HepG2 (cell line): ENCODE measurements around the gene RABL2A. TPM values are rescaled to one million over a fixed set of nuclear protein-coding genes. Genes with fewer than 3 reads are reported as not detected.
"Not testable (repeated sequence)": the region's sequence is repeated elsewhere in the genome, so short reads cannot be mapped to it uniquely, and the experiment has no call there.

Experiments used
- CBX2 ChIP-seq, 2 experiments: fragments of 200-600 bp in 1 of 2; sonication (generic); formaldehyde crosslinking in 1 of 2; IDR thresholded peaks; 2 replicates each; pipeline versions ENCODE4 v1.7.0 to v1.8.1; 2018 to 2022; ENCODE audit warnings: low read depth in 2 of 2, low read length in 1 of 2, mild to moderate bottlenecking in 1 of 2, missing genetic modification reagents in 1 of 2
- CCDC6 ChIP-seq: sonication (generic); formaldehyde crosslinking; IDR thresholded peaks from 2 replicates; pipeline ENCODE4 v1.8.1; 2022; ENCODE audit warnings: mild to moderate bottlenecking, missing genetic modification reagents, moderate library complexity
- CEBPG ChIP-seq: IDR thresholded peaks from 2 replicates; pipeline ENCODE4 v1.6.1; 2016
- ELF1 ChIP-seq: sonication (generic); formaldehyde crosslinking; IDR thresholded peaks from 2 replicates; pipeline ENCODE4 v1.4.0; 2020; ENCODE audit warnings: missing genetic modification reagents
- FOXA1 ChIP-seq, 2 experiments: fragments of 450-650 bp in 1 of 2; sonication (generic) in 1 of 2; formaldehyde crosslinking in 1 of 2; IDR thresholded peaks; 2 replicates each; pipeline versions ENCODE4 v1.4.0 to v1.6.1; 2016 to 2020; ENCODE audit warnings: missing genetic modification reagents in 1 of 2
- FOXA3 ChIP-seq: IDR thresholded peaks from 2 replicates; pipeline ENCODE4 v1.6.1; 2016; ENCODE audit warnings: missing genetic modification reagents, missing compliant biosample characterization
- GTF3A ChIP-seq: sonication (generic); formaldehyde crosslinking; conservative IDR thresholded peaks from 2 replicates; pipeline ENCODE4 v1.4.0; 2020; ENCODE audit warnings: mild to moderate bottlenecking, missing genetic modification reagents
- ISX ChIP-seq: sonication (generic); formaldehyde crosslinking; conservative IDR thresholded peaks from 2 replicates; pipeline ENCODE4 v1.5.0; 2020; ENCODE audit warnings: missing genetic modification reagents
- MXD1 ChIP-seq: sonication (generic); formaldehyde crosslinking; IDR thresholded peaks from 2 replicates; pipeline ENCODE4 v1.4.0; 2020; ENCODE audit warnings: mild to moderate bottlenecking, missing genetic modification reagents
- MYC ChIP-seq: sonication (generic); formaldehyde crosslinking; IDR thresholded peaks from 2 replicates; pipeline ENCODE4 v1.9.0; 2021; ENCODE audit warnings: missing genetic modification reagents, borderline replicate concordance
- NFYC ChIP-seq: IDR thresholded peaks from 2 replicates; pipeline ENCODE4 v1.6.1; 2016; ENCODE audit warnings: missing genetic modification reagents, missing compliant biosample characterization
- SP1 ChIP-seq, 2 experiments: fragments of 450-650 bp in 1 of 2; sonication (generic) in 1 of 2; formaldehyde crosslinking in 1 of 2; IDR thresholded peaks; 2 replicates each; pipeline versions ENCODE4 v1.4.0 to v1.6.1; 2016 to 2020; ENCODE audit warnings: missing genetic modification reagents in 1 of 2
- ZBED4 ChIP-seq: sonication (generic); formaldehyde crosslinking; IDR thresholded peaks from 2 replicates; pipeline ENCODE4 v1.4.0; 2020; ENCODE audit warnings: missing genetic modification reagents, borderline replicate concordance
- ZBTB26 ChIP-seq: IDR thresholded peaks from 2 replicates; pipeline ENCODE4 v1.6.1; 2016; ENCODE audit warnings: missing compliant biosample characterization, missing genetic modification reagents, borderline replicate concordance
- ZFP1 ChIP-seq: IDR thresholded peaks from 2 replicates; pipeline ENCODE4 v1.6.1; 2016
- ZFP91 ChIP-seq: sonication (generic); formaldehyde crosslinking; IDR thresholded peaks from 2 replicates; pipeline ENCODE4 v1.9.0; 2022; ENCODE audit warnings: missing genetic modification reagents, mild to moderate bottlenecking, borderline replicate concordance
- ZMYM4 ChIP-seq: sonication (generic); formaldehyde crosslinking; IDR thresholded peaks from 2 replicates; pipeline ENCODE4 v1.8.1; 2023; ENCODE audit warnings: mild to moderate bottlenecking, missing genetic modification reagents
- ZNF333 ChIP-seq: sonication (generic); formaldehyde crosslinking; IDR thresholded peaks from 2 replicates; pipeline ENCODE4 v1.4.0; 2020; ENCODE audit warnings: mild to moderate bottlenecking, missing genetic modification reagents, borderline replicate concordance
- ZNF589 ChIP-seq: sonication (generic); formaldehyde crosslinking; conservative IDR thresholded peaks from 2 replicates; pipeline ENCODE4 v1.8.0; 2022; ENCODE audit warnings: mild to moderate bottlenecking, moderate library complexity, missing genetic modification reagents
- ZNF619 ChIP-seq: sonication (generic); formaldehyde crosslinking; IDR thresholded peaks from 2 replicates; pipeline ENCODE4 v1.4.0; 2020; ENCODE audit warnings: mild to moderate bottlenecking, missing genetic modification reagents
- ZNF776 ChIP-seq: sonication (generic); formaldehyde crosslinking; IDR thresholded peaks from 2 replicates; pipeline ENCODE4 v1.4.0; 2020; ENCODE audit warnings: mild to moderate bottlenecking, missing genetic modification reagents
- ZNF83 ChIP-seq: sonication (generic); formaldehyde crosslinking; IDR thresholded peaks from 2 replicates; pipeline ENCODE4 v1.4.0; 2020; ENCODE audit warnings: missing genetic modification reagents, mild to moderate bottlenecking, borderline replicate concordance
- polyA plus RNA-seq, 8 experiments: library from polyadenylated mRNA; depleted of rRNA in 3 of 8; stranded (reverse) in 7 of 8; unstranded in 1 of 8; fragments of >200 nt; fragmentation: Illumina TruSeq in 4 of 8; extraction: Trizol in 4 of 8; gene quantifications; 2 replicates each; pipeline versions ENCODE4 v1.2.1 to v1.2.3, GENCODE V29; 2011 to 2016; ENCODE audit warnings: low read depth in 4 of 8, missing spikeins in 1 of 8, mixed read lengths in 1 of 8; ENCODE audit not compliant: insufficient read depth in 1 of 8
- total RNA-seq, 5 experiments: library from RNA; depleted of rRNA; stranded (reverse); fragments of >200 nt; fragmentation: Illumina TruSeq; extraction: Trizol; gene quantifications; 2 replicates each; pipeline ENCODE4 v1.2.3, GENCODE V29; 2016; ENCODE audit warnings: low read depth in 1 of 5

The RABL2A gene
- total and polyA plus RNA-seq, 2 of the 13 experiments (the other 11 are each of a cell fraction or from before 2014, with no cell fraction given) = 9.6 to 13.4 TPM

GRCh38 chr2:113604085-113604477, 23.0 kb upstream of the RABL2A start (continued):
- TF ChIP-seq SP1 (IDR thresholded peaks at IDR 0.05); FOXA1 (IDR thresholded peaks at IDR 0.05); CBX2 (IDR thresholded peaks at IDR 0.05; ENCODE audit: low read depth, low read length): not testable (repeated sequence)
- TF ChIP-seq SP1 (CRISPR knock-in tag; IDR thresholded peaks at IDR 0.05) (peak; percentile 71), ZBTB26 (CRISPR knock-in tag) (peak; percentile 82; the same call in 1 of the 2 replicates), ZNF333 (CRISPR knock-in tag) (peak; percentile 74; the same call in 1 of the 2 replicates), FOXA3 (CRISPR knock-in tag) (peak; percentile 79), CCDC6 (CRISPR knock-in tag) (peak; percentile 66; the same call in 1 of the 2 replicates), ISX (CRISPR knock-in tag) (peak; percentile 77; the same call in 1 of the 2 replicates), MXD1 (CRISPR knock-in tag) (peak; percentile 66; the same call in 1 of the 2 replicates), ELF1 (CRISPR knock-in tag) (peak; percentile 72), NFYC (peak; percentile 19; the same call in 1 of the 2 replicates), FOXA1 (CRISPR knock-in tag; IDR thresholded peaks at IDR 0.05) (peak; percentile 76), ZFP1 (peak; percentile 95; the same call in 1 of the 2 replicates), CBX2 (CRISPR knock-in tag; IDR thresholded peaks at IDR 0.05; ENCODE audit: low read depth) (0 out of 2 replicates have a peak, but pooled peaks have one; percentile 67), ZNF776 (CRISPR knock-in tag) (peak; percentile 70; the same call in 1 of the 2 replicates), ZFP91 (CRISPR knock-in tag) (peak; percentile 96), ZNF589 (CRISPR knock-in tag) (0 out of 2 replicates have a peak, but pooled peaks have one; percentile 58), CEBPG (CRISPR knock-in tag) (peak; percentile 37; the same call in 1 of the 2 replicates), ZBED4 (peak; percentile 88), MYC (CRISPR knock-in tag) (peak; percentile 91), ZNF83 (0 out of 2 replicates have a peak, but pooled peaks have one; percentile 63), ZNF619 (CRISPR knock-in tag) (peak; percentile 99), GTF3A (CRISPR knock-in tag) (peak; percentile 85; the same call in 1 of the 2 replicates), ZMYM4 (CRISPR knock-in tag) (peak; percentile 86)
